Mesothelial cell of epicardium (in vitro differentiated cells): Measurements from ENCODE around the gene SMARCAD1. TPM values are rescaled to one million over a fixed set of nuclear protein-coding genes. Genes with fewer than 3 reads are reported as not detected.

Experiments
- DNase-seq, 2 experiments: peaks; one replicate each; pipeline ENCODE4 v3.0.0; 2021; ENCODE audit warnings: low spot score in 2 of 2; ENCODE audit not compliant: unreplicated experiment in 2 of 2
- H3K27ac Mint-ChIP-seq: 2 replicates; pipeline ENCODE4 v1.8.0; 2021; ENCODE audit warnings: mixed read lengths
- H3K27me3 Mint-ChIP-seq: 2 replicates; pipeline ENCODE4 v1.8.0; 2021; ENCODE audit warnings: low read depth, mixed read lengths
- H3K36me3 Mint-ChIP-seq: 2 replicates; pipeline ENCODE4 v1.8.0; 2021; ENCODE audit warnings: mixed read lengths
- H3K4me1 Mint-ChIP-seq: 2 replicates; pipeline ENCODE4 v1.8.0; 2021; ENCODE audit warnings: mixed read lengths
- H3K4me3 Mint-ChIP-seq: 2 replicates; pipeline ENCODE4 v1.8.0; 2021; ENCODE audit warnings: mild to moderate bottlenecking, moderate library complexity, mixed read lengths
- H3K9me3 Mint-ChIP-seq: 2 replicates; pipeline ENCODE4 v1.8.0; 2021; ENCODE audit warnings: mixed read lengths
- total RNA-seq: library from RNA; stranded (reverse); gene quantifications from 3 replicates; pipeline ENCODE4 v1.2.1, GENCODE V29; 2021
- TF ChIP-seq, protein P1 (sequence below): fragments of 200-600 bp; sonication (generic); IDR thresholded peaks from one replicate; pipeline ENCODE4 v1.5.0; 2021; ENCODE audit warnings: antibody characterized with exemption; ENCODE audit not compliant: unreplicated experiment

The SMARCAD1 gene
- total RNA-seq, 1 donor from 2014 or later: 63.6 TPM

DNA sequence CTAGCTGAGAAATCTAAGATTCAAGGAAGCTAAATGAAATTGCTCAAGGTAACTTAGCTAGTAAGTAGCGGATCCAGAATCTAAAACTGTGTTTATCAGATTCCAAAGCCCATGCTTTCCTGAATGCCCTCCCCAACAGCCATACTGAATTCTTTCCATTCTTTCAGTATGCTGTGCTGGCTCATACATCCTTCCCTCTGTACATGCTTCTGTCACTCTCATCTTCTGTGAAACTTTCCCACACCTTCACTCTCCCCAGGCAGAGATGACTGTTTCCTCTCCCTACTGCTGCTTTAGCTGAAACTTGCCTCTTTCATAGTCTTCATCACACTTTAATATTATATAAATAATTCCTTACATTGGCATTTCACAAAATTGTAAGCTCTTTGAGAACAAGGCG, 39.3 kb upstream of the SMARCAD1 start:
- Mint-ChIP-seq H3K27ac (no peak overlapping the region), H3K27me3 (no peaks in the 10 kb centered on the region), H3K4me1 (peaks cover 1% of the 10 kb centered on the region), H3K4me3 (no peak overlapping the region), H3K36me3 (no peaks in the 10 kb centered on the region), H3K9me3 (peaks cover 11% of the 10 kb centered on the region)
- TF ChIP-seq, protein P1, sequence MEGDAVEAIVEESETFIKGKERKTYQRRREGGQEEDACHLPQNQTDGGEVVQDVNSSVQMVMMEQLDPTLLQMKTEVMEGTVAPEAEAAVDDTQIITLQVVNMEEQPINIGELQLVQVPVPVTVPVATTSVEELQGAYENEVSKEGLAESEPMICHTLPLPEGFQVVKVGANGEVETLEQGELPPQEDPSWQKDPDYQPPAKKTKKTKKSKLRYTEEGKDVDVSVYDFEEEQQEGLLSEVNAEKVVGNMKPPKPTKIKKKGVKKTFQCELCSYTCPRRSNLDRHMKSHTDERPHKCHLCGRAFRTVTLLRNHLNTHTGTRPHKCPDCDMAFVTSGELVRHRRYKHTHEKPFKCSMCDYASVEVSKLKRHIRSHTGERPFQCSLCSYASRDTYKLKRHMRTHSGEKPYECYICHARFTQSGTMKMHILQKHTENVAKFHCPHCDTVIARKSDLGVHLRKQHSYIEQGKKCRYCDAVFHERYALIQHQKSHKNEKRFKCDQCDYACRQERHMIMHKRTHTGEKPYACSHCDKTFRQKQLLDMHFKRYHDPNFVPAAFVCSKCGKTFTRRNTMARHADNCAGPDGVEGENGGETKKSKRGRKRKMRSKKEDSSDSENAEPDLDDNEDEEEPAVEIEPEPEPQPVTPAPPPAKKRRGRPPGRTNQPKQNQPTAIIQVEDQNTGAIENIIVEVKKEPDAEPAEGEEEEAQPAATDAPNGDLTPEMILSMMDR: no peak
- no peak for DNase-seq

DNA sequence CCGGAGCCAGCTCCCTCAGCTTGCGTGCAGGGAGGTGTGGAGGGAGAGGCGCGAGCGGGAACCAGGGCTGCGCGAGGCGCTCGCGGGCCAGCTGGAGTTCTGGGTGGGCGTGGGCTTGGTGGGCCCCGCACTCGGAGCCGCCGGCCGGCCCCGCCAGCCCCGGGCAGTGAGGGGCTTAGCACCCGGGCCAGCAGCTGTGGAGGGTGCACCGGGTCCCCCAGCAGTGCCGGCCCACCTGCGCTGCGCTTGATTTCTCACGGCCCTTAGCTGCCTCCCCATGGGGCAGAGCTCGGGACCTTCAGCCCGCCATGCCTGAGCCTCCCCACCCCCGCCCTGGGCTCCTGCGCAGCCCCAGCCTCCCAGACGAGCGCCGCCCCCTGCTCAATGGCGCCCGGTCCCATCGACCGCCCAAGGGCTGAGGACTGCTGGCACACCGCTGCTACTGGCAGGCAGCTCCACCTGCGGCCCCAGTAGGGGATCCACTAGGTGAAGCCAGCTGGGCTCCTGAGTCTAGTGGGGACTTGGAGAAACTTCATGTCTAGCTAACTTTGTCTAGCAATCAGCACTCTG, 37.8 kb upstream of the SMARCAD1 start:
- Mint-ChIP-seq H3K36me3 (no peaks in the 10 kb centered on the region), H3K4me1 (peaks cover 1% of the 10 kb centered on the region)

DNA sequence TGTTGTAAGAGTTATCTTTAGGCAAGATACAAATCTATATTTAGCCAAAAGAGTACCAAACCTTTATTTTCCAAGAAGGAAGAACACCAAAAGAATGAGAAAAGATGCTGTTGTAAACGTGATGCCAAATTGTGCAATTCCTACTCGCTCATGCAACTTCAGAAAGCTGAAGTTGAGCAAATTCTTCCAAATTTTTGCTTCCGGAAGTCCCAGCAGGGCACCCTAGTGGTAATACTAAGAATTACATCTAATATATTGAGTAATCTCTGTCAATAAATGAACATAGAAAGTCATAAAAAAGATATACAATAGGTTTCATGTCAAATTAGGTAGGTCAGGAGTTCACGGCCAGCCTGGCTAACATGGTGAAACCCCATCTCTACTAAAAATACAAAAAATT, 36.0 kb upstream of the SMARCAD1 start:
- peaks cover 11% of the 10 kb centered on the region for H3K9me3 Mint-ChIP-seq
- no peak overlapping the region for H3K4me3 Mint-ChIP-seq
- H3K4me1 Mint-ChIP-seq: peaks cover 1% of the 10 kb centered on the region

More for the DNA sequence above, 37.8 kb upstream of the SMARCAD1 start:
- Mint-ChIP-seq H3K27ac (no peak overlapping the region), H3K9me3 (peaks cover 11% of the 10 kb centered on the region), H3K27me3 (no peaks in the 10 kb centered on the region), H3K4me3 (no peak overlapping the region)
- TF ChIP-seq, protein P1: no peak
- no peak for DNase-seq

DNA sequence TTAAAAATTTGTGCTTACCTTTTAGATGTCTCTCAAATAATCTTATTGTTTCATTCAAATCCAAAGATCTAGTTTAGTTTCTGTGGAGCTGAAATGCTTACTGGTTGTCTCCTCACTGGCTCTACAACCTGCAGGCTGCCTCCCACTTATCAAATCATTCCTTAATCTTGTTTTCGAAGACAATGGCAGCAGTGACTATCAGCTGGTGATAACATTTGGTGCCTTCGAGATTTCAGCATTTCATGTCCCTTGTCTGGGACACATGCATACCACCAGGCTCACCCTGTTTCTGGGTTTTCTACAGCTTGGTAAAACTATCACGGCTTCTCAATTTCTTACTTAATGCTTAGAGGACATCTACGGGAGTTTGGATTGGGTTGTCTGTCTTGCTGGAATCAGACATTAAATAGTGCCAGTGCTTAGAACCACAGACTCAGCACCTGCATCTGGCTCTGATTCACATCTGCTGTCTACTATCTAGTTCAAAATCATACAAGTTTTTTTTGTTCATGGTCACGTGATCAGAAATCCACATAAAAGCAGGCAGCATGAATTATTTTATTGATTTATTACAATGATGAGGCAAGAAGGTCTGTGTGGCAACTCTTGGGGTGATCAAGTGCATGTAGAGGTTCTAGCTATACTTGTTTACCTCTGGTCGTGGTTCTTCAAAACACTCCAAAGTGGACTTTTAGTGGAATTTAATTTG, 32.0 kb upstream of the SMARCAD1 start:
- no peak for DNase-seq
- Mint-ChIP-seq H3K9me3 (peaks cover 13% of the 10 kb centered on the region), H3K4me3 (no peak overlapping the region), H3K27me3 (no peaks in the 10 kb centered on the region), H3K4me1 (no peaks in the 10 kb centered on the region), H3K27ac (no peak overlapping the region), H3K36me3 (no peaks in the 10 kb centered on the region)
- TF ChIP-seq, protein P1: no peak

More for the DNA sequence above, 36.0 kb upstream of the SMARCAD1 start:
- DNase-seq: no peak
- Mint-ChIP-seq H3K36me3 (no peaks in the 10 kb centered on the region), H3K27ac (no peak overlapping the region), H3K27me3 (no peaks in the 10 kb centered on the region)
- TF ChIP-seq, protein P1: peak; percentile 76

DNA sequence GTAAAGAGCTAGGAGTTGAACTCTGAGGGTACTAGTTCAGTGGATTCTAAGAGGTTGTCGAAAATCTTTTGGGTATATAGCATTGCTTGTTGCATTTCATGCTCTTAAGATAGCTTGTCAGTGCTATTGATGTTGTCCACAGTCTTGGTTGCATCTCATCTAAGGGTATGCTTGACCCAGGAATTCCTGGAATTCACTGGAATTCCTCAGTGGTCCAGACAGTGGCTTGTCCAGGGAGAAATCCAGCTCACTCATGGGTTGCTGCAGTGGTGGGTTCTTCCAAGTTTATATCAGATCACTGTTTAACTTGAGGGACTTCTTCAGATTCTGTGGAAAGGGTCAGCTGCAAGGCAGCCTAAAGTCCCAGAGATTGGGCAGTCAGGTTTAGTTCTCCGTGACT, 29.8 kb upstream of the SMARCAD1 start:
- Mint-ChIP-seq H3K4me1 (no peaks in the 10 kb centered on the region), H3K27ac (no peak overlapping the region), H3K4me3 (no peak overlapping the region), H3K36me3 (no peaks in the 10 kb centered on the region), H3K9me3 (peaks cover 4% of the 10 kb centered on the region), H3K27me3 (no peaks in the 10 kb centered on the region)
- TF ChIP-seq, protein P1: no peak
- DNase-seq: no peak
